Measurements from ENCODE around the gene MTM1. TPM values are rescaled to one million over a fixed set of nuclear protein-coding genes. Genes with fewer than 3 reads are reported as not detected.

Gene MTM1
- total and polyA plus RNA-seq, 8 donors = 11.0 to 21.9 (median 13.6) TPM

DNA sequence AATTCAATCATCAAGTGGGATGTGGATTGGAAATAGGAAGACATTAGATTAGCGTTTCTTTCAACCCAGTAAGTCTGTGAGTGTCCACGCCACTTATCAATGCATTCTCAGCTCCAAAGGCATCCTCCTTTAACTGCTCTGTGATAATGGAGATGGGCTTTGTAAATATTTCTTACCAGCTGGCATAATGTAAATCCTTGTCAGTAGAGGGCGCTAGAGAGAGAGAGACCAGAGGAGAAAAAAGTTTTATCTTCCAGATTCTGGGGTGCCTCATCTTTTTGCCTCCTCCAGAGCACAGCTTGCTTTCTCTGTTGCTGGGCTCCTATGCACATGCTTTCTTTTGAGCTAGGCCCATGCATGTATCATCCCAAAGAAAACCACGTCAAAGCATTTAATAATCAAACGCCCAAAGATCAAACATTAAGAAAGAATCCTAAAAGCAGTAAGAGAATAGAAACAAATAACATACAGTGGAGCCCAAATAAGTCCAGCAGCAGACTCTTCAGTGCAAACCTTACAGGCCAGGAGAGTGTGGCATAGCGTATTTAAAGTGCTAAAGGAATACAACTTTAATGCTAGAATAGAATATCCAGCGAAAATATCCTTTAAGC, 115.2 kb downstream of the MTM1 start:
- Histone ChIP-seq H3K4me3 (no peak overlapping the region), H3K36me3 (no peaks in the 10 kb centered on the region), H3K27ac (no peak overlapping the region), H3K27me3 (no peaks in the 10 kb centered on the region), H3K4me1 (no peaks in the 10 kb centered on the region), H3K9me3 (no peaks in the 10 kb centered on the region)
- intact Hi-C loops (cut with DNase I) = no loop called here
- ATAC-seq (peak; percentile 62), DNase-seq (no peak)
- TF ChIP-seq CTCF (IDR thresholded peaks at IDR 0.05) = peak; percentile 13 to 33

- ATAC-seq (no peak), DNase-seq (no peak)
- Histone ChIP-seq H3K4me3 (no peak overlapping the region), H3K27ac (no peak overlapping the region), H3K36me3 (no peaks in the 10 kb centered on the region), H3K27me3 (no peaks in the 10 kb centered on the region), H3K4me1 (peaks cover 0 to 4% of the 10 kb centered on the region in 2 donors), H3K9me3 (no peaks in the 10 kb centered on the region)
- intact Hi-C loops (cut with DNase I) = no loop called here
- no peak for TF ChIP-seq CTCF (IDR thresholded peaks at IDR 0.05)
Observed at GRCh38 chrX:150688911-150689451, 120.6 kb downstream of the MTM1 start.

DNA sequence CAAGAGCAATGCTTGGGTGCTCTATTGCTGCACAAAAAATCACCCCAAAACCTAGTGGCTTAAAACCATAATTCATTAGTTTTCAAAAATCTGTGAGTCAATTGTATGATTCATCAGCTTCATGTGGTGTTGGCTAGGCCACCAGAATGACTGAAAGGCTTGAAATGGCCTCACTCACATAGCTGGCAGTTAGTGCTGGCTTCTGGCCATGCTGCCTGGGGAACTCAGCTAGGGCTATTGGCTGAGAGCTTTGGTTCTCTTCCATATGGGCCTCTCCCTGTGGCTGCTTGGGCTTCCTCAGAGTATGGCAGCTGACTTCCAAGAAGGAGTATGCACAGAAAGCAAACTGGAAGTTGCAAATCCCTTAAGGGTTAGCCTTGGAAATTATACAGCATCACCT, 121.7 kb downstream of the MTM1 start:
- TF ChIP-seq CTCF (IDR thresholded peaks at IDR 0.05) = no peak
- ATAC-seq = no peak
- no peaks in the 10 kb centered on the region for H3K36me3 ChIP-seq
- no peaks in the 10 kb centered on the region for H3K27me3 ChIP-seq
- no peaks in the 10 kb centered on the region for H3K9me3 ChIP-seq
- no peak for DNase-seq
- intact Hi-C loops (cut with DNase I) = no loop called here
- peaks cover 0 to 13% of the 10 kb centered on the region in 2 donors for H3K4me1 ChIP-seq
- no peak overlapping the region for H3K4me3 ChIP-seq
- no peak overlapping the region for H3K27ac ChIP-seq

DNA sequence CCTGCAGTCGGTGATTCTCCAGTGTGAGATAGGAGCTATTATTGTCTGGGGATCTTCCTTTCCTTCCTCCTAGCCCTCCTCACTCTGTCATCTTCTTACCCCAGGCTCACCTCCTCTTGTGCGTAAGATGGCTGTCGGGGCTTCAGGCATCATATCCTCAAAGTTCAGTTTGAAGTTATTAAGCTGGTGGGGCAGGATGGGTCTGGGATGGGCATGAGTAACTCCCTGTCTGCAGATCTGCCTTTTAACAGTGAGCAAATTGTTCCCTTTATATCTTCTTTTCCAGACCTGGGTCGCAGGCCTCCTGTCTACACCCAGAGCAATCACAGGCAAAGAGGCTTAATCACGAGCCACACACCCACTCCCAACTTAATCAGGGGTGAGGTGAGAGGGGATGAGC, 123.9 kb downstream of the MTM1 start:
- Histone ChIP-seq H3K27ac (no peak overlapping the region), H3K9me3 (no peaks in the 10 kb centered on the region), H3K27me3 (no peaks in the 10 kb centered on the region), H3K36me3 (no peaks in the 10 kb centered on the region), H3K4me1 (peaks cover 0 to 23% of the 10 kb centered on the region in 2 donors), H3K4me3 (peak overlapping the region; percentile 34 to 48)
- TF ChIP-seq CTCF (IDR thresholded peaks at IDR 0.05) = no peak
- intact Hi-C loops (cut with DNase I) = no loop called here
- no peak for DNase-seq
- ATAC-seq = no peak

DNA sequence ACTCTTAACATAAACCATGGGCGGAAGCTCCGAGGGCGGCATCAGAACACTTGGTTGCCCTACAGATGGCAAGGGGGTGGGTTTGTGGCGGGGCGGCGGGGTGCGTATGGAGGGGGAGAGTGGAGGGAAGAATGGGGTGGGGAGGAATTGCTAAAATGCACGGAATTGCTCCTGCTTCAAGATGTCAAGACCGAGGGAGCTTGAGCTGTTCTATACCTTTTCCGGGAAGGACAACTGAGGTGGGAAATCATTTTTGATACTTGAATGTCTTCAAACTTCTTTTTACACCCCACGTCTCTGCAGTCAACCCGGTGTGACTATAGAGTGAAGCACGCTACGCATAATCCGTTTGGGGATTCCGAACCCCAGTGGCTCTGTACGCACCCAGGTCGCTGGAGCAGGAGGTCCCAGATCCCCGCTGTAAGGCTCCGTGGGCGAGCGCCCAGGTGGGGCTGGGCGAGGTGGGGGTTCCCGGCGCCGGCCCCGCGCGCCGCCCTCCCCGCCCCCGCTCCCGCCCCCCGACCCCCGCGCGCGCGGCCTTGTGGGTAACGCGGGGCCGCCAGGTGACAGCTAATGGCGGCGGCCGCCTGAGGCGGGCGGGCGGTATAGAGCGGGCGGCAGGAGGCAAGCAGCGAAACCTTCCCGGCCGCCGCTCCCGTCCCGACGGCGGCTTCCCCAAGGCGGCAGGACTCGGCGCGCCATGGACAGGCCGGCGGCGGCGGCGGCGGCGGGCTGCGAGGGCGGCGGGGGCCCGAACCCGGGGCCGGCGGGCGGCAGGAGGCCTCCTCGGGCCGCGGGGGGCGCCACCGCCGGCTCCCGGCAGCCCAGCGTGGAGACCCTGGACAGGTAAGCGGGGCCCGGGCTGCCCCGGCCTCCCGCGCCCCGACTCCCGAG, 124.7 kb downstream of the MTM1 start, which contains the start of gene MTMR1:
Gene MTMR1 (plus strand): TSS at position 566 of the 894 bp plus-strand sequence. CDS start 135 bp downstream, at position 701.
- Histone ChIP-seq H3K36me3 (no peaks in the 10 kb centered on the region), H3K4me3 (peak within 1 kb of the TSS; percentile 34 to 48), H3K9me3 (no peaks in the 10 kb centered on the region), H3K27ac (peak within 1 kb of the TSS; percentile 77 to 85), H3K27me3 (no peaks in the 10 kb centered on the region), H3K4me1 (peaks cover 0 to 23% of the 10 kb centered on the region in 2 donors)
- TF ChIP-seq CTCF (IDR thresholded peaks at IDR 0.05) = no peak
- DNase-seq (peak in 3 of 4 donors; percentile 19 to 79 (median 35)), ATAC-seq (peak; percentile 60)
- intact Hi-C loops (cut with DNase I) = no loop called here
